ENCODE measurements around the gene CHPT1. TPM values are rescaled to one million over a fixed set of nuclear protein-coding genes. Genes with fewer than 3 reads are reported as not detected.
"Not testable (repeated sequence)": the region's sequence is repeated elsewhere in the genome, so short reads cannot be mapped to it uniquely, and the experiment has no call there.

The CHPT1 gene
- total and polyA plus RNA-seq, 2 of the 13 experiments (the other 11 are each of a cell fraction or from before 2014, with no cell fraction given), result 117 to 178 TPM

- TF ChIP-seq GMEB2 (CRISPR knock-in tag; IDR thresholded peaks at IDR 0.05; ENCODE audit: low read depth), result no peak
- no peak for TF ChIP-seq ZNF274 (CRISPR knock-in tag; IDR thresholded peaks at IDR 0.05)
- TF ChIP-seq CENPX (CRISPR knock-in tag; IDR thresholded peaks at IDR 0.05), result no peak
- TF ChIP-seq ZNF253 (CRISPR knock-in tag; IDR thresholded peaks at IDR 0.05; ENCODE audit: borderline replicate concordance), result no peak
- TF ChIP-seq ZNF773 (CRISPR knock-in tag; IDR thresholded peaks at IDR 0.05; ENCODE audit: borderline replicate concordance), result no peak
- TF ChIP-seq ARID5B (CRISPR knock-in tag; IDR thresholded peaks at IDR 0.05), result no peak
- no peak for TF ChIP-seq MXI1 (IDR thresholded peaks at IDR 0.05; ENCODE audit: borderline replicate concordance, low read depth, low read length)
- no peak for TF ChIP-seq THAP11 (CRISPR knock-in tag; IDR thresholded peaks at IDR 0.05)
These were observed 16.8 kb upstream of the CHPT1 start (continued) for GRCh38 chr12:101680647-101681046.

- intact Hi-C loops (cut with micrococcal nuclease; ENCODE audit: unreplicated experiment); DNase-seq (ENCODE audit: low spot score); H2AFZ ChIP-seq (ENCODE audit: low read length); H3K36me3 ChIP-seq (replicated peaks in 1 of 2; ENCODE audit: control insufficient read depth in 1 of 2, insufficient read depth in 2 of 2, low read length in 2 of 2); H3K27me3 ChIP-seq (ENCODE audit: control insufficient read depth in 1 of 2, insufficient read depth in 2 of 2, low read length in 2 of 2); H3K9me3 ChIP-seq (ENCODE audit: low read length); H3K4me2 ChIP-seq (ENCODE audit: low read depth, low read length); FAIRE-seq; H4K20me1 ChIP-seq (ENCODE audit: insufficient read depth, low read length); CTCF ChIA-PET (ENCODE audit: low intra/inter-chr PET ratio, low total read pairs); BruUV-seq (replicated peaks); H3K4me3 ChIP-seq (replicated peaks in 1 of 3; ENCODE audit: insufficient read depth in 1 of 3, low read depth in 2 of 3, low read length in 3 of 3); H3K9ac ChIP-seq (ENCODE audit: insufficient read depth, low read depth, low read length); in situ Hi-C loops (cut with HindIII; ENCODE audit: extremely low pct_ligation_motif_present, low pct_unique_long_range_greater_than_20kb); ATAC-seq; H3K79me2 ChIP-seq (ENCODE audit: insufficient read depth, low read length); H3K27ac ChIP-seq (ENCODE audit: extremely low read length, insufficient read depth, low read length): not testable (repeated sequence)
- POLR2A ChIA-PET, result interaction anchor here (1.1 kb wide), 1 partner anchor 16 kb away, joined by 4 read pairs; the partner anchor contains the start of gene CHPT1
- WGBS (ENCODE audit: low lambda C conversion rate), result 93% methylated on average over 6 of the region's 6 CpGs
- peaks cover 23% of the 10 kb centered on the region for H3K4me1 ChIP-seq (ENCODE audit: insufficient read depth, low read length)
These were observed 15.8 kb upstream of the CHPT1 start for GRCh38 chr12:101681627-101682026.
